Measurements from ENCODE around the gene CDH12. TPM values are rescaled to one million over a fixed set of nuclear protein-coding genes. Genes with fewer than 3 reads are reported as not detected.
"Not testable (repeated sequence)": the region's sequence is repeated elsewhere in the genome, so short reads cannot be mapped to it uniquely, and the experiment has no call there.

The CDH12 gene
- total RNA-seq, 5 donors from 2014 or later (not counting 1 experiment from before 2014, with no cell fraction given): not detected

DNA sequence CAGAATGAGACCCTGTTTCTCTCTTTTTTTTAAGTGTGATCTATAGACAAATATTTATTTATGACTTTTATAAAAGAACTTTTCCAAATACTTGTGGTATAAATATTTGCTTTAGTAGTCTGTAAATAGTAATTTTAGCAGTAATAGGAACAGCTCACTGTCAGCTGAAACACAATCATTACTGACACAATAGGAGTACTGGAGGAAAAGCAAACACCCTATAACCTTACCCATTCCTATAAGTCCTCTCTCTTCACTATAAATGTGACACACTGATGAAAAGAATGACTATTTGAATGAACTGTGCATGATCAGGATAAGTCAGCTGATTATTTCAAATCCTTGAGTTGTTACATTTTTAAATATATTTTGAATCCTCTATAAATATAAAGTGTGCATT is 72.4 kb downstream of the CDH12 start:
- no peak for DNase-seq

DNA sequence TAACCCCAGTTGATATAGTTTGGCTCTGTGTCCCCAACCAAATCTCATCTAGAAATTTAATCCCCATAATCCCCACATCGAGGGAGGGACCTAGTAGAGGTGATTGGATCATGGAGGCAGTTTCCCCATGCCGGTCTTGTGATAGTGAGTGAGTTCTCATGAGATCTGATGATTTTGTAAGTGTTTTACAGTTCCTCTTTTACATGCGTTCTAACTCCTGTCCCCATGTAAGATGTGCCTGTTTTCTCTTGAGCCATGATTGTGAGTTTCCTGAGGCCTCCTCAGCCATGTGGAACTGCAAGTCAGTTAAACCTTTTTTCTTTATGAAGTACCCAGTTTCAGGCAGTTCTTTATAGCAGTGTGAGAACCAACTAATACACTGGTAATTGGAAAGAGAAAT is 73.6 kb downstream of the CDH12 start:
- no peak overlapping the region for H3K27ac ChIP-seq (ENCODE audit: low read length)
- Mint-ChIP-seq H3K27me3 (no peaks in the 10 kb centered on the region), H3K27ac (no peak overlapping the region), H3K4me3 (no peak overlapping the region), H3K36me3 (no peaks in the 10 kb centered on the region), H3K9me3 (peaks cover 16 to 27% (median 19%) of the 10 kb centered on the region in 3 donors), H3K4me1 (no peaks in the 10 kb centered on the region)
- H3K27me3 ChIP-seq (replicated peaks in 1 of 2; ENCODE audit: control insufficient read depth in 2 of 2, extremely low read depth in 1 of 2, insufficient read depth in 2 of 2, low read length in 1 of 2): no peaks in the 10 kb centered on the region
- H3K36me3 ChIP-seq (ENCODE audit: control insufficient read depth in 2 of 2, extremely low read depth in 1 of 2, insufficient read depth in 1 of 2, low read length in 1 of 2): no peaks in the 10 kb centered on the region
- no peaks in the 10 kb centered on the region for H3K9me3 ChIP-seq
- H3K4me1 ChIP-seq (ENCODE audit: control insufficient read depth in 1 of 2, extremely low read depth in 1 of 2, insufficient read depth in 2 of 2, low read length in 2 of 2): no peaks in the 10 kb centered on the region
- 100% methylated on average over 1 of the region's 3 CpGs for WGBS (ENCODE audit: insufficient coverage)
- no peak overlapping the region for H3K4me3 ChIP-seq (ENCODE audit: control insufficient read depth in 1 of 2, extremely low read depth in 1 of 2, low read length in 1 of 2)
- ATAC-seq (replicated peaks in 1 of 4): no peak
- ChIA-PET POLR2A (no interaction called here), CTCF (no interaction called here)
- no peak for DNase-seq

More for the DNA sequence above, 72.4 kb downstream of the CDH12 start:
- Mint-ChIP-seq H3K36me3 (no peaks in the 10 kb centered on the region), H3K4me3 (no peak overlapping the region), H3K4me1 (no peaks in the 10 kb centered on the region), H3K27me3 (no peaks in the 10 kb centered on the region), H3K27ac (no peak overlapping the region), H3K9me3 (peaks cover 16 to 30% (median 22%) of the 10 kb centered on the region in 3 donors)
- no peak for ATAC-seq (replicated peaks in 1 of 4)
- H3K9me3 ChIP-seq: no peaks in the 10 kb centered on the region
- no peaks in the 10 kb centered on the region for H3K36me3 ChIP-seq (ENCODE audit: control insufficient read depth in 2 of 2, extremely low read depth in 1 of 2, insufficient read depth in 1 of 2, low read length in 1 of 2)
- POLR2A ChIA-PET: no interaction called here
- CTCF ChIA-PET: no interaction called here
- no peak overlapping the region for H3K4me3 ChIP-seq (ENCODE audit: control insufficient read depth in 1 of 2, extremely low read depth in 1 of 2, low read length in 1 of 2)
- H3K27me3 ChIP-seq (replicated peaks in 1 of 2; ENCODE audit: control insufficient read depth in 2 of 2, extremely low read depth in 1 of 2, insufficient read depth in 2 of 2, low read length in 1 of 2): no peaks in the 10 kb centered on the region
- no peak overlapping the region for H3K27ac ChIP-seq (ENCODE audit: low read length)
- H3K4me1 ChIP-seq (ENCODE audit: control insufficient read depth in 1 of 2, extremely low read depth in 1 of 2, insufficient read depth in 2 of 2, low read length in 2 of 2): no peaks in the 10 kb centered on the region

DNA sequence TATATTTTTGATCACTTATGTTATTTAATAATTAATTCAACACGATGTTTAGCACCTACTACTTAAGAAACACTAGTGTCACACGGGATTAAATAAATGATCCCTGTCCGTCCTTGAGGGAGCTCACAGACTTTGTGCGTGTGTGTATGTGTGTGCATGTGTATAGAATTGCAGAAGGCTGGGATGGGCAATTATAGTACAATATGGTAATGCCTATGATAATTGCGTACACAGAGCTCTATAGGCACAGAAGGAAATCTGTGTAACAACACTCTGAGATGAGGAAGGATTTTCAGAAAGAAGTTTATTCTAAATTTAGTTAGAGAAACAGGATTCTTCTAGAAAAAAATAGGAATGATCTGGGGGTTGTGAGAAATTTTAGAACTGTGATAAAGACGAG is 76.9 kb downstream of the CDH12 start:
- no peaks in the 10 kb centered on the region for H3K36me3 Mint-ChIP-seq
- H3K9me3 Mint-ChIP-seq: peaks cover 15 to 28% (median 19%) of the 10 kb centered on the region in 3 donors
- Histone ChIP-seq H3K9me3 (no peaks in the 10 kb centered on the region), H3K27me3 (replicated peaks in 1 of 2; ENCODE audit: control insufficient read depth in 2 of 2, extremely low read depth in 1 of 2, insufficient read depth in 2 of 2, low read length in 1 of 2) (no peaks in the 10 kb centered on the region), H3K27ac (ENCODE audit: low read length) (no peak overlapping the region), H3K4me1 (ENCODE audit: control insufficient read depth in 1 of 2, extremely low read depth in 1 of 2, insufficient read depth in 2 of 2, low read length in 2 of 2) (no peaks in the 10 kb centered on the region), H3K4me3 (ENCODE audit: control insufficient read depth in 1 of 2, extremely low read depth in 1 of 2, low read length in 1 of 2) (no peak overlapping the region), H3K36me3 (ENCODE audit: control insufficient read depth in 2 of 2, extremely low read depth in 1 of 2, insufficient read depth in 1 of 2, low read length in 1 of 2) (no peaks in the 10 kb centered on the region)
- ATAC-seq (replicated peaks in 1 of 4): no peak
- POLR2A ChIA-PET: no interaction called here
- H3K4me1 Mint-ChIP-seq: no peaks in the 10 kb centered on the region
- no peak overlapping the region for H3K27ac Mint-ChIP-seq
- H3K4me3 Mint-ChIP-seq: no peak overlapping the region
- CTCF ChIA-PET: no interaction called here
- no peak for DNase-seq
- WGBS (ENCODE audit: insufficient coverage): no CpG with 5 or more reads among the region's 6 CpGs
- no peaks in the 10 kb centered on the region for H3K27me3 Mint-ChIP-seq

DNA sequence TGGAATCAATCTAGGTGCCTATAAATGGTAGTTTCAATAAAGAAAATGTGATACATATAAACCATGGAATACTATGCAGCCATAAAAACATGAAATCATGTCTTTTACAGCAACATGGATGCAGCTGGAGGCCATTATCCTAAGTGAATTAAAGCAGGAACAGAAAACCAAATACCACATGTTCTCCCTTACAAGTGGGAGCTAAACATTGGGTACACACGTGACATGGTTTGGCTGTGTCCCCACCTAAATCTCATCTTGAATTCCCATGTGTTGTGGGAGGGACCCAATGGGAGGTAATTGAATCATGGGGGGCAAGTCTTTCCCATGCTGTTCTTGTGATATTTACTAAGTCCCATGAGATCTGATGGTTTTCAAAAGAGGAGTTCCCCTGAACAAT is 78.9 kb downstream of the CDH12 start:
- not testable (repeated sequence) for H3K27ac Mint-ChIP-seq, DNase-seq
- WGBS (ENCODE audit: insufficient coverage): no CpG with 5 or more reads among the region's 1 CpG

DNA sequence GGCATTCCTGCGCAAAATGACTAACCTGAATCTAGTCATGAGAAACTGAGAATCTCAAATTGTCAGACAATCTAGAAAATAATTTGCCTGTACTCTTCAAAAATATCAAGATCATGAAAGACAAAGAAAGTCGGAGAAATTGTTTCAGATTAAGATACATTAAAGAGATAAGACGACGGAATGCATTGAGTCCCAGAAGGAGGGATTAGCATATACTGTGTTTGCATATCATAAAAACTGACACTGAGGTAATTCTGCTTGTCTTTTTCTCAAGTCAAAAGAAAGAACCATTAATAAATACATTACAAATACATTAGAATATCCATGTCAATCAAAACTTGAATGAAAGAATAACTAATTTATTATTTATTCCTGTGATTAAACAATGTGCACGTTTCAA is 88.4 kb downstream of the CDH12 start:
- no peaks in the 10 kb centered on the region for H3K9me3 ChIP-seq
- no peak overlapping the region for H3K4me3 Mint-ChIP-seq
- H3K4me3 ChIP-seq (ENCODE audit: control insufficient read depth in 1 of 2, extremely low read depth in 1 of 2, low read length in 1 of 2): no peak overlapping the region
- no CpG with 5 or more reads among the region's 5 CpGs for WGBS (ENCODE audit: insufficient coverage)
- H3K9me3 Mint-ChIP-seq: peaks cover 0 to 12% (median 11%) of the 10 kb centered on the region in 3 donors
- no peaks in the 10 kb centered on the region for H3K4me1 ChIP-seq (ENCODE audit: control insufficient read depth in 1 of 2, extremely low read depth in 1 of 2, insufficient read depth in 2 of 2, low read length in 2 of 2)
- no peaks in the 10 kb centered on the region for H3K36me3 Mint-ChIP-seq
- DNase-seq (no peak), ATAC-seq (replicated peaks in 1 of 4) (no peak)
- no peaks in the 10 kb centered on the region for H3K27me3 ChIP-seq (replicated peaks in 1 of 2; ENCODE audit: control insufficient read depth in 2 of 2, extremely low read depth in 1 of 2, insufficient read depth in 2 of 2, low read length in 1 of 2)
- no peaks in the 10 kb centered on the region for H3K36me3 ChIP-seq (ENCODE audit: control insufficient read depth in 2 of 2, extremely low read depth in 1 of 2, insufficient read depth in 1 of 2, low read length in 1 of 2)
- H3K27me3 Mint-ChIP-seq: no peaks in the 10 kb centered on the region
- no peak overlapping the region for H3K27ac Mint-ChIP-seq
- no peak overlapping the region for H3K27ac ChIP-seq (ENCODE audit: low read length)
- CTCF ChIA-PET: no interaction called here
- H3K4me1 Mint-ChIP-seq: no peaks in the 10 kb centered on the region
- POLR2A ChIA-PET: no interaction called here

More for the DNA sequence above, 78.9 kb downstream of the CDH12 start:
- H3K9me3 ChIP-seq; H3K27me3 ChIP-seq (replicated peaks in 1 of 2; ENCODE audit: control insufficient read depth in 2 of 2, extremely low read depth in 1 of 2, insufficient read depth in 2 of 2, low read length in 1 of 2); H3K36me3 Mint-ChIP-seq; ATAC-seq (replicated peaks in 1 of 4); H3K27me3 Mint-ChIP-seq; H3K4me3 ChIP-seq (ENCODE audit: control insufficient read depth in 1 of 2, extremely low read depth in 1 of 2, low read length in 1 of 2); H3K36me3 ChIP-seq (ENCODE audit: control insufficient read depth in 2 of 2, extremely low read depth in 1 of 2, insufficient read depth in 1 of 2, low read length in 1 of 2); H3K27ac ChIP-seq (ENCODE audit: low read length); H3K4me3 Mint-ChIP-seq; POLR2A ChIA-PET; H3K4me1 Mint-ChIP-seq; H3K4me1 ChIP-seq (ENCODE audit: control insufficient read depth in 1 of 2, extremely low read depth in 1 of 2, insufficient read depth in 2 of 2, low read length in 2 of 2); CTCF ChIA-PET: not testable (repeated sequence)
- H3K9me3 Mint-ChIP-seq: peaks cover 15 to 36% (median 17%) of the 10 kb centered on the region in 3 donors

DNA sequence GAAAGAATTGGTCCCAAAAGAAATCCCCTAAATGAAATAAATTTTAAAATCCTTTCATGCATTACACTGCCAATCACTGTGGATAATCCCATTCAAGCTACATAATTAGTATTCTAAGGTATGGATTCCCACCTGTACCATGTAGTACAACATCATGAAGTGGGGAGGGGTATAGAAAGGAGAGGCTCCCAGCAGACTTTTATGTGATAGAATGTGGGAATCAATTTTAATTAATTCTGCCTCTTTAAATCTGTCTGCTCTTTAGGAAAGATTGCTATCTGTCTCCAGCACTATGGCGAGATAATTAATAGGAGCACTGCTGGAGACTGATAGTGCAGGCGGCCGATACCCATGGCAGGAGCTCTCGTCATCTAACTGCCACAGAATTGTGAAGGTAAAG is 95.4 kb downstream of the CDH12 start:
- Histone ChIP-seq H3K9me3 (no peaks in the 10 kb centered on the region), H3K27ac (ENCODE audit: low read length) (no peak overlapping the region), H3K36me3 (ENCODE audit: control insufficient read depth in 2 of 2, extremely low read depth in 1 of 2, insufficient read depth in 1 of 2, low read length in 1 of 2) (no peaks in the 10 kb centered on the region), H3K27me3 (replicated peaks in 1 of 2; ENCODE audit: control insufficient read depth in 2 of 2, extremely low read depth in 1 of 2, insufficient read depth in 2 of 2, low read length in 1 of 2) (no peaks in the 10 kb centered on the region), H3K4me3 (ENCODE audit: control insufficient read depth in 1 of 2, extremely low read depth in 1 of 2, low read length in 1 of 2) (no peak overlapping the region), H3K4me1 (ENCODE audit: control insufficient read depth in 1 of 2, extremely low read depth in 1 of 2, insufficient read depth in 2 of 2, low read length in 2 of 2) (no peaks in the 10 kb centered on the region)
- Mint-ChIP-seq H3K27me3 (no peaks in the 10 kb centered on the region), H3K9me3 (peaks cover 0 to 10% (median 7%) of the 10 kb centered on the region in 3 donors), H3K4me3 (no peak overlapping the region), H3K36me3 (no peaks in the 10 kb centered on the region), H3K4me1 (no peaks in the 10 kb centered on the region), H3K27ac (no peak overlapping the region)
- ChIA-PET POLR2A (no interaction called here), CTCF (no interaction called here)
- WGBS (ENCODE audit: insufficient coverage): 100% methylated on average over 1 of the region's 4 CpGs
- ATAC-seq (replicated peaks in 1 of 4): no peak
- DNase-seq: no peak

DNA sequence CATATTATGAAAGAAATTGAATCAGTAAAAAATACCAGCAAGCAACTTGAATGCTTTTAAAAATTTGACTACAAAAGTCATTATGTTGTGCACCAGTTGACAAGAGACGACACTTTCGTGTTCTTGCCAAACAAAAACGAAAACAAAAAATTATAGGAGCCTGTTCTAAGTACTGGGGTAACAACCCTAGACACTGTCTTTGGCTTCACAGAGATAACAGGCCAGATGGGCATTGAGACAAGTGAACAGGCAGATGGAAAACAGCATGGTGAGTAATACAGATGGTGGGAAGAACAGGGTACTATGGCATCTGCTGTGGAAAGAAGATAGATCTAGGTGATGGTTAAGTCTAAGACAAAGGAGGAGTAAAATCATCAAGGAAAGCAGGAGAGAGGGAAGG is 99.0 kb downstream of the CDH12 start:
- Mint-ChIP-seq H3K27ac (no peak overlapping the region), H3K4me3 (no peak overlapping the region), H3K9me3 (peaks cover 4 to 17% (median 12%) of the 10 kb centered on the region in 3 donors), H3K36me3 (no peaks in the 10 kb centered on the region), H3K4me1 (no peaks in the 10 kb centered on the region), H3K27me3 (no peaks in the 10 kb centered on the region)
- Histone ChIP-seq H3K36me3 (ENCODE audit: control insufficient read depth in 2 of 2, extremely low read depth in 1 of 2, insufficient read depth in 1 of 2, low read length in 1 of 2) (no peaks in the 10 kb centered on the region), H3K9me3 (no peaks in the 10 kb centered on the region), H3K4me3 (ENCODE audit: control insufficient read depth in 1 of 2, extremely low read depth in 1 of 2, low read length in 1 of 2) (no peak overlapping the region), H3K27ac (ENCODE audit: low read length) (no peak overlapping the region), H3K4me1 (ENCODE audit: control insufficient read depth in 1 of 2, extremely low read depth in 1 of 2, insufficient read depth in 2 of 2, low read length in 2 of 2) (no peaks in the 10 kb centered on the region), H3K27me3 (replicated peaks in 1 of 2; ENCODE audit: control insufficient read depth in 2 of 2, extremely low read depth in 1 of 2, insufficient read depth in 2 of 2, low read length in 1 of 2) (no peaks in the 10 kb centered on the region)
- WGBS (ENCODE audit: insufficient coverage): 85% methylated on average over 2 of the region's 3 CpGs
- DNase-seq (no peak), ATAC-seq (replicated peaks in 1 of 4) (no peak)
- ChIA-PET CTCF (no interaction called here), POLR2A (no interaction called here)

Measured in T-cell (primary cell).